Measurements from ENCODE around the gene TRDMT1. TPM values are rescaled to one million over a fixed set of nuclear protein-coding genes. Genes with fewer than 3 reads are reported as not detected.

TRDMT1 gene
- polyA plus RNA-seq, 3 donors, result 3.1 to 6.6 (median 5.0) TPM

DNA sequence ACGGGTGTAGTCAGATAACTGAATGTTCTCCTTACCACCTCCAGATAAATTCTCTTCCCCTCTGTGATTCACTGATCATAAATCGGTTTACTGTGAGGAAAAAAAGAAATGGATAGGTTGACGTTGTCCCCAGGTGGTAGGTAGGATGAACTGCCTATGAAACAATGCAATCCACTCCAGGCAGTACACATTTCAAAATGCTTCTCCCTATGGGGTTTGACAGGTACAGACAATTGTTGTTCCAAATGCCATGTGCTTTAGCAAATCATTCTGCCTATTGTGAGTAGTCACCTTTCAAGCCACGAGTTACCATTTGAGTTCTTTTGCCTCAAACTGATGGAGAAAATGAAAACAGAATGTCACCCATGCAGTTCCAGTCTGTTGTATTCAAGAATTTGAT is 48.3 kb upstream of the TRDMT1 start:
- peaks cover 3 to 7% of the 10 kb centered on the region in 2 donors for H3K36me3 Mint-ChIP-seq
- Histone ChIP-seq H3K36me3 (replicated peaks in 1 of 2; ENCODE audit: control insufficient read depth in 1 of 2, insufficient read depth in 2 of 2, low read length in 2 of 2) (no peaks in the 10 kb centered on the region), H3K4me3 (replicated peaks in 1 of 3; ENCODE audit: low read depth in 2 of 3, low read length in 3 of 3) (no peak overlapping the region), H3K79me2 (ENCODE audit: insufficient read depth, low read length) (no peaks in the 10 kb centered on the region), H3K4me2 (replicated peaks; ENCODE audit: extremely low read depth, low read length, poor library complexity, severe bottlenecking) (no peak overlapping the region), H3K9me3 (replicated peaks in 1 of 2; ENCODE audit: control insufficient read depth in 1 of 2, insufficient read depth in 1 of 2, low read length in 2 of 2) (peaks cover 10 to 11% of the 10 kb centered on the region in 2 donors), H4K20me1 (ENCODE audit: insufficient read depth, low read length) (no peaks in the 10 kb centered on the region), H2AFZ (ENCODE audit: insufficient read depth, low read depth, low read length, poor library complexity, severe bottlenecking) (no peak overlapping the region), H3K27ac (ENCODE audit: low read depth in 1 of 2, low read length in 2 of 2) (no peak overlapping the region), H3K9ac (ENCODE audit: insufficient read depth, low read length, poor library complexity, severe bottlenecking) (no peak overlapping the region), H3K4me1 (ENCODE audit: control insufficient read depth in 1 of 2, insufficient read depth in 2 of 2, low read length in 2 of 2) (no peaks in the 10 kb centered on the region), H3K27me3 (ENCODE audit: control insufficient read depth in 2 of 2, insufficient read depth in 2 of 2, low read length in 2 of 2) (no peaks in the 10 kb centered on the region)
- H3K27me3 Mint-ChIP-seq (ENCODE audit: low read depth in 3 of 3), result peaks cover 0 to 2% (median 2%) of the 10 kb centered on the region in 3 donors
- TF ChIP-seq, protein P1, sequence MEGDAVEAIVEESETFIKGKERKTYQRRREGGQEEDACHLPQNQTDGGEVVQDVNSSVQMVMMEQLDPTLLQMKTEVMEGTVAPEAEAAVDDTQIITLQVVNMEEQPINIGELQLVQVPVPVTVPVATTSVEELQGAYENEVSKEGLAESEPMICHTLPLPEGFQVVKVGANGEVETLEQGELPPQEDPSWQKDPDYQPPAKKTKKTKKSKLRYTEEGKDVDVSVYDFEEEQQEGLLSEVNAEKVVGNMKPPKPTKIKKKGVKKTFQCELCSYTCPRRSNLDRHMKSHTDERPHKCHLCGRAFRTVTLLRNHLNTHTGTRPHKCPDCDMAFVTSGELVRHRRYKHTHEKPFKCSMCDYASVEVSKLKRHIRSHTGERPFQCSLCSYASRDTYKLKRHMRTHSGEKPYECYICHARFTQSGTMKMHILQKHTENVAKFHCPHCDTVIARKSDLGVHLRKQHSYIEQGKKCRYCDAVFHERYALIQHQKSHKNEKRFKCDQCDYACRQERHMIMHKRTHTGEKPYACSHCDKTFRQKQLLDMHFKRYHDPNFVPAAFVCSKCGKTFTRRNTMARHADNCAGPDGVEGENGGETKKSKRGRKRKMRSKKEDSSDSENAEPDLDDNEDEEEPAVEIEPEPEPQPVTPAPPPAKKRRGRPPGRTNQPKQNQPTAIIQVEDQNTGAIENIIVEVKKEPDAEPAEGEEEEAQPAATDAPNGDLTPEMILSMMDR (IDR thresholded peaks at IDR 0.05), result no peak
- H3K4me1 Mint-ChIP-seq, result no peaks in the 10 kb centered on the region
- H3K9me3 Mint-ChIP-seq, result peaks cover 12 to 29% (median 19%) of the 10 kb centered on the region in 7 donors
- H3K27ac Mint-ChIP-seq, result no peak overlapping the region
- DNase-seq, result no peak
- H3K4me3 Mint-ChIP-seq, result no peak overlapping the region
- intact Hi-C loops (cut with micrococcal nuclease), result loop anchor here in 1 of 2 donors (10.0 kb wide), 1 partner anchor 365 kb away; no protein-coding TSS in a partner anchor
- 80% methylated on average over 1 of the region's 4 CpGs for WGBS (ENCODE audit: insufficient coverage)

- WGBS (ENCODE audit: insufficient coverage), result no CpG with 5 or more reads among the region's 1 CpG
- H3K27ac ChIP-seq (ENCODE audit: low read depth in 1 of 2, low read length in 2 of 2), result no peak overlapping the region
- no peaks in the 10 kb centered on the region for H3K27me3 ChIP-seq (ENCODE audit: control insufficient read depth in 2 of 2, insufficient read depth in 2 of 2, low read length in 2 of 2)
- no peak overlapping the region for H2AFZ ChIP-seq (ENCODE audit: insufficient read depth, low read depth, low read length, poor library complexity, severe bottlenecking)
- peaks cover 7 to 21% (median 12%) of the 10 kb centered on the region in 7 donors for H3K9me3 Mint-ChIP-seq
- no peaks in the 10 kb centered on the region for H3K4me1 ChIP-seq (ENCODE audit: control insufficient read depth in 1 of 2, insufficient read depth in 2 of 2, low read length in 2 of 2)
- H4K20me1 ChIP-seq (ENCODE audit: insufficient read depth, low read length), result no peaks in the 10 kb centered on the region
- no peak overlapping the region for H3K9ac ChIP-seq (ENCODE audit: insufficient read depth, low read length, poor library complexity, severe bottlenecking)
- H3K9me3 ChIP-seq (replicated peaks in 1 of 2; ENCODE audit: control insufficient read depth in 1 of 2, insufficient read depth in 1 of 2, low read length in 2 of 2), result peaks cover 5 to 10% of the 10 kb centered on the region in 2 donors
- H3K27ac Mint-ChIP-seq, result no peak overlapping the region
- no peak overlapping the region for H3K4me2 ChIP-seq (replicated peaks; ENCODE audit: extremely low read depth, low read length, poor library complexity, severe bottlenecking)
- intact Hi-C loops (cut with micrococcal nuclease), result no loop called here
- peaks cover 0 to 3% of the 10 kb centered on the region in 2 donors for H3K36me3 Mint-ChIP-seq
- TF ChIP-seq, protein P1 (IDR thresholded peaks at IDR 0.05), result no peak
- H3K27me3 Mint-ChIP-seq (ENCODE audit: low read depth in 3 of 3), result peaks cover 0 to 2% (median 2%) of the 10 kb centered on the region in 3 donors
- H3K4me3 Mint-ChIP-seq, result no peak overlapping the region
- DNase-seq, result no peak
- no peak overlapping the region for H3K4me3 ChIP-seq (replicated peaks in 1 of 3; ENCODE audit: low read depth in 2 of 3, low read length in 3 of 3)
- H3K36me3 ChIP-seq (replicated peaks in 1 of 2; ENCODE audit: control insufficient read depth in 1 of 2, insufficient read depth in 2 of 2, low read length in 2 of 2), result no peaks in the 10 kb centered on the region
- no peaks in the 10 kb centered on the region for H3K4me1 Mint-ChIP-seq
- no peaks in the 10 kb centered on the region for H3K79me2 ChIP-seq (ENCODE audit: insufficient read depth, low read length)
Measured at GRCh38 chr10:17248964-17249363, 47.5 kb upstream of the TRDMT1 start.
